ENCODE data around the gene AFDN.

The AFDN gene

GRCh38 chr6:167858086-167858591 lies 31.4 kb downstream of the AFDN start:
- H3K4me2 ChIP-seq (ENCODE audit: low read depth, low read length, poor library complexity, severe bottlenecking): no peak overlapping the region
- no peaks in the 10 kb centered on the region for H3K9me2 ChIP-seq (replicated peaks; ENCODE audit: insufficient read depth, low read length)
- no peak for TF ChIP-seq CTCF (IDR thresholded peaks at IDR 0.05; ENCODE audit: insufficient read depth, low read length, poor library complexity, severe bottlenecking)
- TF ChIP-seq EZH2phosphoT487 (conservative IDR thresholded peaks at IDR 0.05; ENCODE audit: low read length): no peak
- no peaks in the 10 kb centered on the region for H3K36me3 ChIP-seq (ENCODE audit: low read length)
- peaks cover 26% of the 10 kb centered on the region; the same call in 1 of the 2 replicates for H4K20me1 ChIP-seq (ENCODE audit: low read depth, low read length)
- no peaks in the 10 kb centered on the region for H3F3A ChIP-seq (ENCODE audit: insufficient read depth)
- H2AFZ ChIP-seq (ENCODE audit: low read depth, low read length, severe bottlenecking): no peak overlapping the region
- no peaks in the 10 kb centered on the region for H3K27me3 ChIP-seq (ENCODE audit: low read length)
- no peaks in the 10 kb centered on the region; the same call in 1 of the 2 replicates for H3K79me2 ChIP-seq (ENCODE audit: insufficient read depth, low read length)
- H3K9ac ChIP-seq (ENCODE audit: low read length): no peak overlapping the region
- no peak overlapping the region for H3K27ac ChIP-seq (ENCODE audit: low read depth, low read length)
- no peak overlapping the region for H3K4me3 ChIP-seq (ENCODE audit: insufficient read depth, low read length, poor library complexity, severe bottlenecking)
- no peaks in the 10 kb centered on the region for H3K9me3 ChIP-seq (ENCODE audit: insufficient read depth, low read length)

- no peak overlapping the region for H2AFZ ChIP-seq (ENCODE audit: low read depth, low read length, severe bottlenecking)
- H3F3A ChIP-seq (ENCODE audit: insufficient read depth): no peaks in the 10 kb centered on the region
- no peaks in the 10 kb centered on the region for H3K36me3 ChIP-seq (ENCODE audit: low read length)
- no peaks in the 10 kb centered on the region for H3K9me3 ChIP-seq (ENCODE audit: insufficient read depth, low read length)
- H3K79me2 ChIP-seq (ENCODE audit: insufficient read depth, low read length): no peaks in the 10 kb centered on the region; the same call in 1 of the 2 replicates
- H3K9me2 ChIP-seq (replicated peaks; ENCODE audit: insufficient read depth, low read length): no peaks in the 10 kb centered on the region
- H4K20me1 ChIP-seq (ENCODE audit: low read depth, low read length): peaks cover 26% of the 10 kb centered on the region; the same call in 1 of the 2 replicates
- no peak overlapping the region for H3K27ac ChIP-seq (ENCODE audit: low read depth, low read length)
- TF ChIP-seq EZH2phosphoT487 (conservative IDR thresholded peaks at IDR 0.05; ENCODE audit: low read length) (no peak), CTCF (IDR thresholded peaks at IDR 0.05; ENCODE audit: insufficient read depth, low read length, poor library complexity, severe bottlenecking) (no peak)
- H3K9ac ChIP-seq (ENCODE audit: low read length): no peak overlapping the region
- H3K4me2 ChIP-seq (ENCODE audit: low read depth, low read length, poor library complexity, severe bottlenecking): no peak overlapping the region
- no peak overlapping the region for H3K4me3 ChIP-seq (ENCODE audit: insufficient read depth, low read length, poor library complexity, severe bottlenecking)
- H3K27me3 ChIP-seq (ENCODE audit: low read length): no peaks in the 10 kb centered on the region
Measured at GRCh38 chr6:167858842-167859664, 32.3 kb downstream of the AFDN start.

- Histone ChIP-seq H3K4me3 (ENCODE audit: insufficient read depth, low read length, poor library complexity, severe bottlenecking) (no peak overlapping the region), H2AFZ (ENCODE audit: low read depth, low read length, severe bottlenecking) (no peak overlapping the region), H3K9ac (ENCODE audit: low read length) (no peak overlapping the region), H4K20me1 (ENCODE audit: low read depth, low read length) (peaks cover 26% of the 10 kb centered on the region; the same call in 1 of the 2 replicates), H3K27me3 (ENCODE audit: low read length) (no peaks in the 10 kb centered on the region), H3K9me2 (replicated peaks; ENCODE audit: insufficient read depth, low read length) (no peaks in the 10 kb centered on the region), H3K36me3 (ENCODE audit: low read length) (no peaks in the 10 kb centered on the region), H3K9me3 (ENCODE audit: insufficient read depth, low read length) (no peaks in the 10 kb centered on the region), H3F3A (ENCODE audit: insufficient read depth) (no peaks in the 10 kb centered on the region), H3K4me2 (ENCODE audit: low read depth, low read length, poor library complexity, severe bottlenecking) (no peak overlapping the region), H3K79me2 (ENCODE audit: insufficient read depth, low read length) (no peaks in the 10 kb centered on the region; the same call in 1 of the 2 replicates), H3K27ac (ENCODE audit: low read depth, low read length) (no peak overlapping the region)
- TF ChIP-seq EZH2phosphoT487 (conservative IDR thresholded peaks at IDR 0.05; ENCODE audit: low read length): no peak
- no peak for TF ChIP-seq CTCF (IDR thresholded peaks at IDR 0.05; ENCODE audit: insufficient read depth, low read length, poor library complexity, severe bottlenecking)
Measured at GRCh38 chr6:167860550-167861226, 34.0 kb downstream of the AFDN start.

Measured in SU-DHL-6 (cell line).